Neural cell (in vitro differentiated cells): Measurements from ENCODE around the gene KIAA2012. TPM values are rescaled to one million over a fixed set of nuclear protein-coding genes. Genes with fewer than 3 reads are reported as not detected.

Experiments
- H2AFZ ChIP-seq: fragments of 200-600, 300-800 bp; sonication (generic), shearing (Covaris generic); 2 replicates; pipeline ENCODE4 v1.6.0; 2014; ENCODE audit warnings: low read depth, mild to moderate bottlenecking, antibody characterized with exemption, low read length, moderate library complexity
- H3F3A ChIP-seq: fragments of 200-600 bp; shearing (Covaris generic); 2 replicates; pipeline ENCODE4 v1.6.1; 2016; ENCODE audit warnings: mild to moderate bottlenecking, moderate library complexity, mixed read lengths, antibody characterized with exemption, low read length; ENCODE audit not compliant: insufficient read depth, poor library complexity, severe bottlenecking
- H3K27ac ChIP-seq: fragments of 200-600, 300-800 bp; sonication (generic), shearing (Covaris generic); 2 replicates; pipeline ENCODE4 v1.5.1; 2014; ENCODE audit warnings: mild to moderate bottlenecking, low read length, moderate library complexity
- H3K27me3 ChIP-seq: fragments of 300-800, 200-600 bp; sonication (generic), shearing (Covaris generic); 2 replicates; pipeline ENCODE4 v1.6.0; 2014; ENCODE audit warnings: mild to moderate bottlenecking, low read depth, low read length, moderate library complexity; ENCODE audit not compliant: insufficient read depth
- H3K36me3 ChIP-seq: fragments of 300-800, 200-600 bp; sonication (generic), shearing (Covaris generic); 2 replicates; pipeline ENCODE4 v1.5.1; 2014; ENCODE audit warnings: mild to moderate bottlenecking, antibody characterized with exemption, low read length, moderate library complexity; ENCODE audit not compliant: insufficient read depth
- H3K4me2 ChIP-seq: fragments of 300-800, 200-600 bp; sonication (generic), shearing (Covaris generic); 2 replicates; pipeline ENCODE4 v1.6.0; 2014; ENCODE audit warnings: mild to moderate bottlenecking, low read length
- H3K4me3 ChIP-seq: fragments of 300-800, 200-600 bp; sonication (generic), shearing (Covaris generic); 2 replicates; pipeline ENCODE4 v1.5.1; 2014; ENCODE audit warnings: mild to moderate bottlenecking, low read length, moderate library complexity
- H3K79me2 ChIP-seq: fragments of 200-600 bp; shearing (Covaris generic); replicated peaks from 2 replicates; pipeline ENCODE4 v1.6.0; 2014; ENCODE audit warnings: mild to moderate bottlenecking, low read length, moderate library complexity; ENCODE audit not compliant: insufficient read depth
- H3K9ac ChIP-seq: fragments of 300-800, 200-600 bp; sonication (generic), shearing (Covaris generic); 2 replicates; pipeline ENCODE4 v1.6.1; 2016; ENCODE audit warnings: mild to moderate bottlenecking, low read length, mixed read lengths
- H3K9me2 ChIP-seq: fragments of 200-600 bp; shearing (Covaris generic); 2 replicates; pipeline ENCODE4 v1.6.1; 2016; ENCODE audit warnings: mild to moderate bottlenecking, low read length, mixed read lengths; ENCODE audit not compliant: insufficient read depth
- H3K9me3 ChIP-seq: fragments of 200-600, 300-800 bp; sonication (generic), shearing (Covaris generic); 2 replicates; pipeline ENCODE4 v1.6.1; 2016; ENCODE audit warnings: mild to moderate bottlenecking, mixed run types, low read length, moderate library complexity, mixed read lengths
- H4K20me1 ChIP-seq: fragments of 200-600 bp; shearing (Covaris generic); 2 replicates; pipeline ENCODE4 v1.6.1; 2016; ENCODE audit warnings: mild to moderate bottlenecking, mixed run types; ENCODE audit not compliant: insufficient read depth
- EP300 ChIP-seq: fragments of 450-650 bp; conservative IDR thresholded peaks from 2 replicates; pipeline ENCODE4 v1.6.1; 2014; ENCODE audit warnings: antibody characterized with exemption, mild to moderate bottlenecking, moderate library complexity; ENCODE audit not compliant: poor library complexity, severe bottlenecking
- EZH2 ChIP-seq: fragments of 200-600, 300-800 bp; shearing (Covaris generic), sonication (generic); IDR thresholded peaks from 2 replicates; pipeline ENCODE4 v1.6.1; 2014; ENCODE audit warnings: antibody characterized with exemption, low read length, borderline replicate concordance, mild to moderate bottlenecking; ENCODE audit not compliant: insufficient read depth, poor library complexity, severe bottlenecking
- MXI1 ChIP-seq: fragments of 450-650 bp; conservative IDR thresholded peaks from 2 replicates; pipeline ENCODE4 v1.6.1; 2014; ENCODE audit warnings: antibody characterized with exemption, mild to moderate bottlenecking; ENCODE audit not compliant: poor library complexity, severe bottlenecking
- POLR2AphosphoS5 ChIP-seq: IDR thresholded peaks from 2 replicates; pipeline ENCODE4 v1.6.1; 2012
- RAD21 ChIP-seq: fragments of 450-650 bp; conservative IDR thresholded peaks from 2 replicates; pipeline ENCODE4 v1.6.1; 2014; ENCODE audit warnings: antibody characterized with exemption, mild to moderate bottlenecking, moderate library complexity
- SMC3 ChIP-seq: fragments of 450-650 bp; conservative IDR thresholded peaks from 2 replicates; pipeline ENCODE4 v1.6.1; 2014; ENCODE audit warnings: antibody characterized with exemption, mild to moderate bottlenecking, moderate library complexity; ENCODE audit not compliant: poor library complexity
- TAF1 ChIP-seq: IDR thresholded peaks from 2 replicates; pipeline ENCODE4 v1.6.1; 2012; ENCODE audit warnings: low read depth
- polyA plus RNA-seq: library from polyadenylated mRNA; depleted of rRNA; stranded (reverse); fragments of >200 nt; gene quantifications from 2 replicates; pipeline ENCODE4 v1.2.3, GENCODE V29; 2014
- TF ChIP-seq, protein P1 (sequence below): fragments of 450-650 bp; IDR thresholded peaks from 2 replicates; pipeline ENCODE4 v1.5.1; 2014; ENCODE audit warnings: antibody characterized with exemption, mild to moderate bottlenecking, moderate library complexity; ENCODE audit not compliant: poor library complexity, severe bottlenecking
- TF ChIP-seq, protein P2 (sequence below): IDR thresholded peaks from 2 replicates; pipeline ENCODE4 v1.6.1; 2012; ENCODE audit warnings: borderline replicate concordance

The KIAA2012 gene
- polyA plus RNA-seq, 1 donor from 2014 or later = not detected

DNA sequence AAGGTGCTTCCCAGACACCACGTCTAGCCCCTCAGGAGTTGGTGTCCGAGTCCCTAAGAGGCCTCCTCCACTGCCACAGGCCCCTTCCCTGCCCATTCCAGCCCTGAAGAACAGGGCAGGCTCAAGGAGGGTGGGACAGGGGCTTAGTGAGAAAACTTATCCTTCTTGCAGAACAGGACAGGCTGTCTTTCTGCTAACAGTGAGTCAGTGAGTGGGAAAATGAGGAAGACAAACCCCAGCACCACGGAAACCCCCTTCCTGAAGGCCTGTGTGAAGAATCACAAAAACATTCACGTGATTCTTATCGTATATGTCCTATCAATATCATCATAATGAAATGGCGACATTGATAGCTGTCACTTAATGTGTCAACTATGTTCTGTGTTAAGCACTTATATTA, 29.6 kb upstream of the KIAA2012 start:
- H3K27ac ChIP-seq = no peak overlapping the region
- no peak overlapping the region for H3K4me2 ChIP-seq
- no peaks in the 10 kb centered on the region for H3K9me3 ChIP-seq
- no peak overlapping the region for H3K9ac ChIP-seq
- H3K9me2 ChIP-seq = no peaks in the 10 kb centered on the region
- no peak overlapping the region for H3K4me3 ChIP-seq
- no peaks in the 10 kb centered on the region for H3K27me3 ChIP-seq
- no peaks in the 10 kb centered on the region for H4K20me1 ChIP-seq
- H3K79me2 ChIP-seq = peaks cover 2% of the 10 kb centered on the region
- H3F3A ChIP-seq = peaks cover 7% of the 10 kb centered on the region
- no peak overlapping the region for H2AFZ ChIP-seq
- no peak for TF ChIP-seq EZH2
- TF ChIP-seq SMC3 = no peak
- no peak for TF ChIP-seq MXI1
- TF ChIP-seq, protein P1, sequence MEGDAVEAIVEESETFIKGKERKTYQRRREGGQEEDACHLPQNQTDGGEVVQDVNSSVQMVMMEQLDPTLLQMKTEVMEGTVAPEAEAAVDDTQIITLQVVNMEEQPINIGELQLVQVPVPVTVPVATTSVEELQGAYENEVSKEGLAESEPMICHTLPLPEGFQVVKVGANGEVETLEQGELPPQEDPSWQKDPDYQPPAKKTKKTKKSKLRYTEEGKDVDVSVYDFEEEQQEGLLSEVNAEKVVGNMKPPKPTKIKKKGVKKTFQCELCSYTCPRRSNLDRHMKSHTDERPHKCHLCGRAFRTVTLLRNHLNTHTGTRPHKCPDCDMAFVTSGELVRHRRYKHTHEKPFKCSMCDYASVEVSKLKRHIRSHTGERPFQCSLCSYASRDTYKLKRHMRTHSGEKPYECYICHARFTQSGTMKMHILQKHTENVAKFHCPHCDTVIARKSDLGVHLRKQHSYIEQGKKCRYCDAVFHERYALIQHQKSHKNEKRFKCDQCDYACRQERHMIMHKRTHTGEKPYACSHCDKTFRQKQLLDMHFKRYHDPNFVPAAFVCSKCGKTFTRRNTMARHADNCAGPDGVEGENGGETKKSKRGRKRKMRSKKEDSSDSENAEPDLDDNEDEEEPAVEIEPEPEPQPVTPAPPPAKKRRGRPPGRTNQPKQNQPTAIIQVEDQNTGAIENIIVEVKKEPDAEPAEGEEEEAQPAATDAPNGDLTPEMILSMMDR = no peak
- TF ChIP-seq TAF1 = no peak
- TF ChIP-seq RAD21 = no peak
- TF ChIP-seq POLR2AphosphoS5 = no peak
- TF ChIP-seq, protein P2, sequence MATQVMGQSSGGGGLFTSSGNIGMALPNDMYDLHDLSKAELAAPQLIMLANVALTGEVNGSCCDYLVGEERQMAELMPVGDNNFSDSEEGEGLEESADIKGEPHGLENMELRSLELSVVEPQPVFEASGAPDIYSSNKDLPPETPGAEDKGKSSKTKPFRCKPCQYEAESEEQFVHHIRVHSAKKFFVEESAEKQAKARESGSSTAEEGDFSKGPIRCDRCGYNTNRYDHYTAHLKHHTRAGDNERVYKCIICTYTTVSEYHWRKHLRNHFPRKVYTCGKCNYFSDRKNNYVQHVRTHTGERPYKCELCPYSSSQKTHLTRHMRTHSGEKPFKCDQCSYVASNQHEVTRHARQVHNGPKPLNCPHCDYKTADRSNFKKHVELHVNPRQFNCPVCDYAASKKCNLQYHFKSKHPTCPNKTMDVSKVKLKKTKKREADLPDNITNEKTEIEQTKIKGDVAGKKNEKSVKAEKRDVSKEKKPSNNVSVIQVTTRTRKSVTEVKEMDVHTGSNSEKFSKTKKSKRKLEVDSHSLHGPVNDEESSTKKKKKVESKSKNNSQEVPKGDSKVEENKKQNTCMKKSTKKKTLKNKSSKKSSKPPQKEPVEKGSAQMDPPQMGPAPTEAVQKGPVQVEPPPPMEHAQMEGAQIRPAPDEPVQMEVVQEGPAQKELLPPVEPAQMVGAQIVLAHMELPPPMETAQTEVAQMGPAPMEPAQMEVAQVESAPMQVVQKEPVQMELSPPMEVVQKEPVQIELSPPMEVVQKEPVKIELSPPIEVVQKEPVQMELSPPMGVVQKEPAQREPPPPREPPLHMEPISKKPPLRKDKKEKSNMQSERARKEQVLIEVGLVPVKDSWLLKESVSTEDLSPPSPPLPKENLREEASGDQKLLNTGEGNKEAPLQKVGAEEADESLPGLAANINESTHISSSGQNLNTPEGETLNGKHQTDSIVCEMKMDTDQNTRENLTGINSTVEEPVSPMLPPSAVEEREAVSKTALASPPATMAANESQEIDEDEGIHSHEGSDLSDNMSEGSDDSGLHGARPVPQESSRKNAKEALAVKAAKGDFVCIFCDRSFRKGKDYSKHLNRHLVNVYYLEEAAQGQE = no peak
- TF ChIP-seq EP300 = no peak
- H3K36me3 ChIP-seq = no peaks in the 10 kb centered on the region

DNA sequence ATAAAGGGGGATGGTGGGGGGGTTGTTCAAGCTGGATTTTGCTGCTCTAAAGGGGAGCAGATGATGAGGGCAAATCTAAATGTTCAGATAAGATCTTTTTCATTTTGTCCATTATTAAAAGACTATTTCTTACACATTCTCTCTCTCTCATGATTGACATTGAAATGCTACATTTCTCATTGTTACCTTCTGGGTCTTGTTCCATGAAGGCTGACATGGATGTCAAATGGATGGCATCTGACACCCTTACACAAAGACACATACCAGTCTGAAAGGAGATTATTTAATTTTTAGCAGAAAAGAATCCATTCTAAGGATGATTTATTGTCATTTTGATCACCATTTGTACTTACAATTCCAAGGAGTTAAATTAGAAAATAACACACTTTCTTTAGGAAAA, 28.3 kb upstream of the KIAA2012 start:
- TF ChIP-seq, protein P2 = no peak
- TF ChIP-seq POLR2AphosphoS5 = peak; percentile 73
- TF ChIP-seq EP300 = peak; percentile 94
- H3K79me2 ChIP-seq = no peaks in the 10 kb centered on the region
- H3K4me2 ChIP-seq = peak overlapping the region; percentile 54
- H3K9me2 ChIP-seq = no peaks in the 10 kb centered on the region
- H3K4me3 ChIP-seq = peak overlapping the region; percentile 45
- no peaks in the 10 kb centered on the region for H3K36me3 ChIP-seq
- H3K9ac ChIP-seq = peak overlapping the region; percentile 25
- no peaks in the 10 kb centered on the region for H3K27me3 ChIP-seq
- H3K9me3 ChIP-seq = no peaks in the 10 kb centered on the region
- H3F3A ChIP-seq = peaks cover 7% of the 10 kb centered on the region
- peak overlapping the region; percentile 83 for H3K27ac ChIP-seq
- H4K20me1 ChIP-seq = no peaks in the 10 kb centered on the region
- no peak overlapping the region for H2AFZ ChIP-seq
